AG10803 (cell line): ENCODE data around the gene ERGIC1.
A peak's percentile ranks its signal among the peaks of the same experiment; 100 is the strongest.

ENCODE experiments used
- DNase-seq: peaks from one replicate; pipeline ENCODE4 v3.0.0; 2010; ENCODE audit warnings: low read depth
- H3K4me3 ChIP-seq: 2 replicates; pipeline ENCODE4 v1.5.1; 2011; ENCODE audit warnings: mild to moderate bottlenecking, low read length, control low read depth
- TF ChIP-seq, protein P1 (sequence below): conservative IDR thresholded peaks from 2 replicates; pipeline ENCODE4 v1.5.1; 2011; ENCODE audit warnings: mild to moderate bottlenecking, low read length, control low read depth, inconsistent platforms

The ERGIC1 gene

DNA sequence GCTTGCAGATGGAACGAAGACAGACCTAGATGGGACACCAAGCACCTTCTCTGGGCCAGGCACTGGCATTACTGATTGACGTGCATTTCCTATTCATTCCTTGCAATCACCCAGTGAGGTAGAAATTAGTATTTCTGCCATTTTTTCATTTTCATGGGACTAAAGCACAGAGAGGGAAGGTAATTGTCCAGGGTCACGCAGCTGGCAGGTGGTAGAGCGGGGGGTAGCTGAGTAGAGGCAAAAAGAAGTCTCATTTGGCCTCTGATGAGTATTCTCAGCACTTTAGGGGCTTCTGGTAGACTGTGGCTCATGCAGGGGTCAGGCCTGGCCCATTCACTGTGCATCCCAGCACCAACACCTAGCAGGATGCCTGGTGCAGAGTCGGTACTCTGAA is 43.6 kb upstream of the ERGIC1 start:
- DNase-seq, result no peak
- TF ChIP-seq, protein P1, sequence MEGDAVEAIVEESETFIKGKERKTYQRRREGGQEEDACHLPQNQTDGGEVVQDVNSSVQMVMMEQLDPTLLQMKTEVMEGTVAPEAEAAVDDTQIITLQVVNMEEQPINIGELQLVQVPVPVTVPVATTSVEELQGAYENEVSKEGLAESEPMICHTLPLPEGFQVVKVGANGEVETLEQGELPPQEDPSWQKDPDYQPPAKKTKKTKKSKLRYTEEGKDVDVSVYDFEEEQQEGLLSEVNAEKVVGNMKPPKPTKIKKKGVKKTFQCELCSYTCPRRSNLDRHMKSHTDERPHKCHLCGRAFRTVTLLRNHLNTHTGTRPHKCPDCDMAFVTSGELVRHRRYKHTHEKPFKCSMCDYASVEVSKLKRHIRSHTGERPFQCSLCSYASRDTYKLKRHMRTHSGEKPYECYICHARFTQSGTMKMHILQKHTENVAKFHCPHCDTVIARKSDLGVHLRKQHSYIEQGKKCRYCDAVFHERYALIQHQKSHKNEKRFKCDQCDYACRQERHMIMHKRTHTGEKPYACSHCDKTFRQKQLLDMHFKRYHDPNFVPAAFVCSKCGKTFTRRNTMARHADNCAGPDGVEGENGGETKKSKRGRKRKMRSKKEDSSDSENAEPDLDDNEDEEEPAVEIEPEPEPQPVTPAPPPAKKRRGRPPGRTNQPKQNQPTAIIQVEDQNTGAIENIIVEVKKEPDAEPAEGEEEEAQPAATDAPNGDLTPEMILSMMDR, result no peak
- no peak overlapping the region for H3K4me3 ChIP-seq

- no peak overlapping the region for H3K4me3 ChIP-seq
- TF ChIP-seq, protein P1, result no peak
- no peak for DNase-seq
These were observed 42.8 kb upstream of the ERGIC1 start for GRCh38 chr5:172791286-172791685.

DNA sequence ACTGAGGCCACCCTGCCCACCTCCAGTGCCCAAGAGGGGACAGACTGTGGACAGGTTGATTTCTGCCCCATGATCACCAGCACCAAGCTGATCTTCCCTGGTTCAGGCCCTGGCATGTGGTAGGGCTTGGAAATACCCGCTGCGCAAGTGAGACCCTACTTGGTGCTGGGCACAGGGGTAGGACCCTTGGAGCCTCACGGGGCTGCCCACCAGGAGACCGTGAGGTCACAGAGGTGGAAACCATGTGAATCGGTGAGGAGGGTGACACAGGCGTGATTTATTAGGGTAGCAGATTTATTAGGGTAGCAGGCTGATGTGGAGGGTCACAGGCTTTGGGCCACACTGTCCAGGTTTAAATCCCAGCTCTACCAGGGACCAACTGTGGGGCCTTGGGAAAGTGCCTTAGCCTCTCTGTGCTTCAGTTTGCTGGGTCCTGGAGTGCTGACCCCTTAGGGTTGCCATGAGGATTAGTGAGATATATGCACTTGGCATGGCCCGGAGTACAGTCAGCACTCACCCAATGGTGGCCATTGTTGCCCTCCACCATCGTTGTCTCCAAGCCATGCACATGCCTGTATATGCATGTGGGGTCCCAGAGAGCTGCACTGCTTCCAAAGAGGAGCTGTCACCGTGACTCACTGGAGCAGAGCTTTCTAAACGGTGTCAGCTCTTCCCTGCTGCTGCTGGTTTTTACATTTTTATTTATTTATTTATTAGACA is 42.2 kb upstream of the ERGIC1 start:
- no peak for DNase-seq
- TF ChIP-seq, protein P1, result no peak
- no peak overlapping the region for H3K4me3 ChIP-seq

DNA sequence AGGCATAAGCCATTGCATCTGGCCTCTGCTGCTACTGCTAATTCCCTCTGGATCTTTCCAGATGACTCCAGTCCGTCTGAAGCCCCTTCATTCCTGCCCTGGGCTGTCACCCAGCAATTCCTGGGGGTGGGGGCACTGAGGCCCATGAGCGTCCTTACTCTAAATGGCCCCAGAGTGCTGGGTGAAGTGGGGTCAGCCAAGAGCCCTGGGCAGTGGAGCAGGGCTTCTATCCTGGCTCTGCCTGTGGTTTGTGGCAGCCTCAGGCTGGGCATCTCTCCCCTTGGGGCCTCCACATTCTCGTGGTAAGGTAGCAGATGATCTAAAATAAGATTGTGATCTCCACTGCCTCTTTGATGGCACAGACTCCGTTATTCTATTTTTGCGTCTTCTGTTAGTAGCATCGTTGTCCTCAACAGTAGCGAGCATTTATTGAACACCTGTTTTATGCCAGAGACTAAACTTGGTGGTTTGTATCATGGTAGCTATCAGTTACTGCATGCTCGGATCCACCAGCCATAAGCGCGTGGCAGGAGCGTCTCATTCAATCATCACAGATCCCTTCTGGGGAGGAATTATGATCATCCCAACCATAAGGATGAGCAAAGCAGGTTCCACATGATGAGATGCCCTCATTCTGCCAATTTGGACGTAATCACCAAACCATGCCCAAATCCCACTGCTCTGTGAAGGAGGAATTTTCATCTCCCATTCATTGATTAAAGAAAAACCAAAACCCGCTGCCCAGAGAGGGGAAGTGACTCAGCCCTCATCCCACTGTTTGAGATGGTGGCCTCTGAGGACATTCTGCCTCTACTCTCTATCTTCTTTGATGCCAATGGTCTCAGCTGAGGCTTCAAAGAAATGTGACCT is 41.1 kb upstream of the ERGIC1 start:
- TF ChIP-seq, protein P1, result no peak
- no peak for DNase-seq
- H3K4me3 ChIP-seq, result no peak overlapping the region

GRCh38 chr5:172793577-172794488 is 40.2 kb upstream of the ERGIC1 start:
- H3K4me3 ChIP-seq, result no peak overlapping the region
- TF ChIP-seq, protein P1, result no peak
- DNase-seq, result no peak

GRCh38 chr5:172795318-172795977 is 38.6 kb upstream of the ERGIC1 start:
- DNase-seq, result peak; percentile 99
- H3K4me3 ChIP-seq, result no peak overlapping the region; the same call in 1 of the 2 replicates
- TF ChIP-seq, protein P1, result peak; percentile 20; the same call in 1 of the 2 replicates
